Endothelial cell of umbilical vein (primary cell): ENCODE results near the gene POR. TPM values are rescaled to one million over a fixed set of nuclear protein-coding genes. Genes with fewer than 3 reads are reported as not detected.
"Not testable (repeated sequence)": the region's sequence is repeated elsewhere in the genome, so short reads cannot be mapped to it uniquely, and the experiment has no call there.

Experiments used
- BruUV-seq: library from RNA; stranded (reverse); fragments of 400-500 nt; replicated peaks from 2 replicates; lab custom pipeline; 2021; lab: Mats Ljungman, UMichigan
- CTCF ChIA-PET: fragments of 300-600, 350-600 bp; sonication (Branson Sonifier 250); formaldehyde crosslinking; loops from one replicate; lab custom pipeline; 2021; ENCODE audit warnings: antibody characterized with exemption, inconsistent platforms; lab: Charles Lee
- POLR2A ChIA-PET: fragments of 300-600, 350-600 bp; sonication (Branson Sonifier 250); formaldehyde crosslinking; loops from one replicate; lab custom pipeline; 2021; ENCODE audit warnings: antibody characterized with exemption, inconsistent platforms; lab: Charles Lee
- DNase-seq: peaks from one replicate; pipeline ENCODE4 v3.0.0-alpha.2; 2011; ENCODE audit warnings: low read depth, low spot score
- FAIRE-seq: peaks from 2 replicates; lab custom pipeline; 2011; peaks lifted over from hg19 to GRCh38; lab: Jason Lieb, UNC
- H2AFZ ChIP-seq: 2 replicates; pipeline ENCODE4 v1.6.0; 2012; ENCODE audit warnings: low read depth, low read length, control low read depth, inconsistent platforms
- H3K27ac ChIP-seq: 2 replicates; pipeline ENCODE4 v1.5.1; 2011; ENCODE audit warnings: low read depth, mild to moderate bottlenecking, control low read depth, low read length, moderate library complexity; ENCODE audit not compliant: insufficient read depth
- H3K27me3 ChIP-seq, 2 experiments: 2 replicates each; pipeline versions ENCODE4 v1.6.0 to v1.6.1; 2011; ENCODE audit warnings: low read length in 2 of 2, mixed read lengths in 1 of 2; ENCODE audit not compliant: control insufficient read depth in 2 of 2, insufficient read depth in 2 of 2
- H3K36me3 ChIP-seq, 2 experiments: 2 replicates in 1 of 2; 3 replicates in 1 of 2; pipeline ENCODE4 v1.5.1; 2011; ENCODE audit warnings: low read length in 2 of 2, mild to moderate bottlenecking in 1 of 2, moderate library complexity in 1 of 2; ENCODE audit not compliant: control insufficient read depth in 2 of 2, insufficient read depth in 2 of 2; ENCODE audit errors: extremely low read depth in 1 of 2
- H3K4me1 ChIP-seq: 3 replicates; pipeline ENCODE4 v1.5.1; 2011; ENCODE audit warnings: mild to moderate bottlenecking, low read length; ENCODE audit not compliant: control insufficient read depth, insufficient read depth; ENCODE audit errors: extremely low read depth
- H3K4me2 ChIP-seq: 2 replicates; pipeline ENCODE4 v1.6.1; 2011; ENCODE audit warnings: low read length, control low read depth, mixed read lengths; ENCODE audit not compliant: insufficient read depth
- H3K4me3 ChIP-seq, 3 experiments: fragments of 200-600 bp in 1 of 3; sonication (generic), shearing (Covaris generic) in 1 of 3; replicated peaks in 1 of 3; 2 replicates each; pipeline ENCODE4 v1.5.1; 2011 to 2016; ENCODE audit warnings: control low read depth in 3 of 3, low read length in 3 of 3, mild to moderate bottlenecking in 2 of 3, inconsistent platforms in 1 of 3, low read depth in 1 of 3, moderate library complexity in 1 of 3; ENCODE audit not compliant: insufficient read depth in 1 of 3
- H3K79me2 ChIP-seq: 2 replicates; pipeline ENCODE4 v1.6.0; 2012; ENCODE audit warnings: low read length, inconsistent platforms; ENCODE audit not compliant: control insufficient read depth, insufficient read depth
- H3K9ac ChIP-seq: replicated peaks from 2 replicates; pipeline ENCODE3; 2011; ENCODE audit warnings: low read length, control low read depth; ENCODE audit not compliant: insufficient read depth; ENCODE audit errors: extremely low read depth
- H3K9me1 ChIP-seq: replicated peaks from 3 replicates; pipeline ENCODE4 v1.6.0; 2011; ENCODE audit warnings: mild to moderate bottlenecking, low read length; ENCODE audit not compliant: control insufficient read depth, insufficient read depth; ENCODE audit errors: extremely low read depth
- H3K9me3 ChIP-seq: replicated peaks from 2 replicates; pipeline ENCODE4 v1.5.1; 2012; ENCODE audit warnings: low read length, inconsistent platforms; ENCODE audit not compliant: control insufficient read depth, insufficient read depth
- H4K20me1 ChIP-seq: replicated peaks from 2 replicates; pipeline ENCODE3; 2011; ENCODE audit warnings: mild to moderate bottlenecking, low read length; ENCODE audit not compliant: control insufficient read depth, insufficient read depth; ENCODE audit errors: extremely low read depth
- EZH2 ChIP-seq: IDR thresholded peaks from 2 replicates; pipeline ENCODE4 v1.6.1; 2012; ENCODE audit warnings: borderline replicate concordance, low read depth, mild to moderate bottlenecking, moderate library complexity, low read length, inconsistent platforms; ENCODE audit not compliant: severe bottlenecking
- FOS ChIP-seq: IDR thresholded peaks from 2 replicates; pipeline ENCODE4 v1.6.1; 2011; ENCODE audit warnings: mild to moderate bottlenecking, low read length, moderate library complexity, borderline replicate concordance; ENCODE audit not compliant: insufficient read depth
- GATA2 ChIP-seq: IDR thresholded peaks from 2 replicates; pipeline ENCODE4 v1.7.0; 2011; ENCODE audit warnings: low read depth, mild to moderate bottlenecking, moderate library complexity, mixed read lengths, low read length; ENCODE audit not compliant: insufficient read length, insufficient read depth
- JUN ChIP-seq: IDR thresholded peaks from 2 replicates; pipeline ENCODE4 v1.6.1; 2011; ENCODE audit warnings: borderline replicate concordance, low read depth; ENCODE audit not compliant: insufficient read length, insufficient read depth
- MYC ChIP-seq: IDR thresholded peaks from one replicate; pipeline ENCODE4 v1.6.1; 2011; ENCODE audit warnings: mild to moderate bottlenecking, low read depth, low read length
- POLR2A ChIP-seq: IDR thresholded peaks from 2 replicates; pipeline ENCODE4 v1.6.1; 2012; ENCODE audit warnings: low read depth, mild to moderate bottlenecking, control low read depth, low read length
- POLR2AphosphoS5 ChIP-seq: IDR thresholded peaks from 2 replicates; pipeline ENCODE4 v1.6.1; 2012; ENCODE audit warnings: low read depth, mild to moderate bottlenecking, control low read depth, low read length, moderate library complexity; ENCODE audit not compliant: insufficient read depth
- dilution Hi-C: fragments of 300-500 bp; cut with MboI; formaldehyde crosslinking; loops from one replicate; pipeline ENCODE4 v1.15.0; 2019; ENCODE audit warnings: low sequenced_read_pairs; ENCODE audit not compliant: extremely low pct_ligation_motif_present
- intact Hi-C: fragments of 100-400 bp; cut with micrococcal nuclease; formaldehyde crosslinking; loops from one replicate; pipeline ENCODE4 v1.10.0; 2022
- polyA plus RNA-seq, 4 experiments: library from polyadenylated mRNA; depleted of rRNA in 3 of 4; stranded (reverse) in 3 of 4; unstranded in 1 of 4; fragments of >200 nt; gene quantifications; 2 replicates each; pipeline versions ENCODE4 v1.2.1 to v1.2.3, GENCODE V29; 2011 to 2012; ENCODE audit warnings: missing spikeins in 1 of 4
- total RNA-seq: library from RNA; stranded (reverse); gene quantifications from 2 replicates; pipeline ENCODE4 v1.2.3, GENCODE V29; 2021
- TF ChIP-seq, protein P1 (sequence below), 2 donors: IDR thresholded peaks; 1 replicate in 1 of 2; 2 replicates in 1 of 2; pipeline ENCODE4 v1.5.1; 2011; ENCODE audit warnings: low read length in 2 of 2, mild to moderate bottlenecking in 2 of 2, moderate library complexity in 2 of 2, control low read depth in 1 of 2, inconsistent platforms in 1 of 2, low read depth in 1 of 2; ENCODE audit not compliant: insufficient read depth in 1 of 2; ENCODE audit errors: extremely low read depth in 1 of 2
- TF ChIP-seq, protein P2 (sequence below): IDR thresholded peaks from 2 replicates; pipeline ENCODE4 v1.6.1; 2011; ENCODE audit not compliant: insufficient read depth, insufficient read length

The POR gene
- total and polyA plus RNA-seq, 2 donors (not counting 3 experiments of a cell fraction or from before 2014, with no cell fraction given): 59.5 to 73.6 TPM

DNA sequence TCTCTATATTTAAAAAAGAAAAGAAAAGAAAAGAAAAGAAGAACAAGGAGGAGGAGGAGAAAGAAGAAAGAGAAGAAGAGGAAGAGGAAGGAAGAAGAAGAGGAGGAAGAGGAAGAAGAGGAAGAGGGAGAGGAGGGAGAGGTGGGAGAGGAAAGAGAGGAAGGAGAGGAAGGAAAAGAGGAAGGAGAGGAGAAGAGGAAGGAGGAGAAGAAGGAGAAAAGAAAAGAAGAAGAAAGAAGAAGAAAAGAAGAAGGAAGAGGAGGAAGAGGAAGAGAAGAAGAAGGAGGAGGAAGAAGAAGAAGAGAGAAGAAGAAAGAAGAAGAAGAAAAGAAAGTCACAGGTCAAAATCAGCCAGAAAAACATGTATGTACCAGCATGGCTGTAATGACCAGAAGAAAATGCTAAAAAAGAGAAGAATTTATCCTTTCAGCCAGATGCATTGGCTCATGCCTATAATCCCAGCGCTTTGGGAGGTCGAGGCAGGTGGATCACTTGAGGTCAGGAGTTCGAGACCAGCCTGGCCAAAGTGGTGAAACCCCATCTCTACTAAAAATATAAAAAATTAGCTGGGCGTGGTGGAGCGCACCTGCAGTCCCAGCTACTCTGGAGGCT, 5.3 kb upstream of the POR start:
- no TSS peak for BruUV-seq

DNA sequence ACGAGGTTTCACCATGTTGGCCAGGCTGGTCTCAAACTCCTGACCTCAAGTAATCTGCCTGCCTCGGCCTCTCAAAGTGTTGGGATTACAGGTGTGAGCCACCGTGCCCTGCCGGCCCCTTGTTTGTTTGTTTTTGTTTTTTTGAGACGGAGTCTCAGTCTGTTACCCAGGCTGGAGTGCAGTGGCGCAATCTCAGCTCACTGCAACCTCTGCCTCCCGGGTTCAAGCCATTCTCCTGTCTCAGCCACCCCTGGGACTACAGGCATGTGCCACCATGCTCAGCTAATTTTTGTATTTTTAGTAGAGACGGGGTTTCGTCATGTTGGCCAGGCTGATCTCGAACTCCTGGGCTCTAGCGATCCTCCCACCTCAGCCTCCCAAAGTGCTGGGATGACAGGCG, 3.8 kb upstream of the POR start:
- H3K9me1 ChIP-seq, H4K20me1 ChIP-seq, H3K4me3 ChIP-seq, H3K9ac ChIP-seq, H3K4me2 ChIP-seq, FAIRE-seq, H2AFZ ChIP-seq, H3K27me3 ChIP-seq, H3K79me2 ChIP-seq, BruUV-seq, POLR2A ChIA-PET, H3K9me3 ChIP-seq, H3K36me3 ChIP-seq, DNase-seq, intact Hi-C loops, dilution Hi-C loops, H3K27ac ChIP-seq, H3K4me1 ChIP-seq: not testable (repeated sequence)
- CTCF ChIA-PET: interaction anchor here (0.6 to 1.0 kb wide), 2 partner anchors 25 to 108 kb away, joined by 3 read pairs; no protein-coding TSS in a partner anchor

More for the DNA sequence above, 5.3 kb upstream of the POR start:
- H3K36me3 ChIP-seq: no peaks in the 10 kb centered on the region
- peaks cover 5% of the 10 kb centered on the region for H3K4me1 ChIP-seq
- dilution Hi-C loops: no loop called here
- no peak for FAIRE-seq
- H3K4me3 ChIP-seq: no peak overlapping the region
- TF ChIP-seq GATA2 (no peak), MYC (no peak), POLR2A (no peak), EZH2 (no peak), POLR2AphosphoS5 (no peak), JUN (no peak), FOS (no peak)
- TF ChIP-seq, protein P1, sequence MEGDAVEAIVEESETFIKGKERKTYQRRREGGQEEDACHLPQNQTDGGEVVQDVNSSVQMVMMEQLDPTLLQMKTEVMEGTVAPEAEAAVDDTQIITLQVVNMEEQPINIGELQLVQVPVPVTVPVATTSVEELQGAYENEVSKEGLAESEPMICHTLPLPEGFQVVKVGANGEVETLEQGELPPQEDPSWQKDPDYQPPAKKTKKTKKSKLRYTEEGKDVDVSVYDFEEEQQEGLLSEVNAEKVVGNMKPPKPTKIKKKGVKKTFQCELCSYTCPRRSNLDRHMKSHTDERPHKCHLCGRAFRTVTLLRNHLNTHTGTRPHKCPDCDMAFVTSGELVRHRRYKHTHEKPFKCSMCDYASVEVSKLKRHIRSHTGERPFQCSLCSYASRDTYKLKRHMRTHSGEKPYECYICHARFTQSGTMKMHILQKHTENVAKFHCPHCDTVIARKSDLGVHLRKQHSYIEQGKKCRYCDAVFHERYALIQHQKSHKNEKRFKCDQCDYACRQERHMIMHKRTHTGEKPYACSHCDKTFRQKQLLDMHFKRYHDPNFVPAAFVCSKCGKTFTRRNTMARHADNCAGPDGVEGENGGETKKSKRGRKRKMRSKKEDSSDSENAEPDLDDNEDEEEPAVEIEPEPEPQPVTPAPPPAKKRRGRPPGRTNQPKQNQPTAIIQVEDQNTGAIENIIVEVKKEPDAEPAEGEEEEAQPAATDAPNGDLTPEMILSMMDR (IDR thresholded peaks at IDR 0.05; ENCODE audit: extremely low read depth in 1 of 2, insufficient read depth in 1 of 2, low read depth in 1 of 2, low read length in 2 of 2): no peak
- TF ChIP-seq, protein P2, sequence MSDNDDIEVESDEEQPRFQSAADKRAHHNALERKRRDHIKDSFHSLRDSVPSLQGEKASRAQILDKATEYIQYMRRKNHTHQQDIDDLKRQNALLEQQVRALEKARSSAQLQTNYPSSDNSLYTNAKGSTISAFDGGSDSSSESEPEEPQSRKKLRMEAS: no peak
- H3K9me1 ChIP-seq: no peaks in the 10 kb centered on the region
- intact Hi-C loops: no loop called here
- DNase-seq: no peak
- no peak overlapping the region for H3K9ac ChIP-seq
- H3K9me3 ChIP-seq: no peaks in the 10 kb centered on the region
- H3K27me3 ChIP-seq: no peaks in the 10 kb centered on the region
- ChIA-PET CTCF (interaction anchor here (1.2 kb wide), 1 partner anchor 110 kb away, joined by 4 read pairs; no protein-coding TSS in a partner anchor), POLR2A (no interaction called here)
- H4K20me1 ChIP-seq: no peaks in the 10 kb centered on the region
- no peak overlapping the region for H3K27ac ChIP-seq
- no peaks in the 10 kb centered on the region for H3K79me2 ChIP-seq
- no peak overlapping the region for H2AFZ ChIP-seq
- no peak overlapping the region for H3K4me2 ChIP-seq
